KMS-11 (cell line): Measurements from ENCODE around the gene FAM136A.
"Not testable (repeated sequence)": the region's sequence is repeated elsewhere in the genome, so short reads cannot be mapped to it uniquely, and the experiment has no call there.

ENCODE experiments used
- H2AFZ ChIP-seq: fragments of 200-600 bp; sonication (generic); 2 replicates; pipeline ENCODE4 v1.6.1; 2016; ENCODE audit warnings: antibody characterized with exemption, mixed run types, low read depth
- H3K27ac ChIP-seq: fragments of 200-600 bp; sonication (generic); 2 replicates; pipeline ENCODE4 v1.6.1; 2016; ENCODE audit warnings: mild to moderate bottlenecking, mixed run types
- H3K27me3 ChIP-seq: fragments of 200-600 bp; sonication (generic); 2 replicates; pipeline ENCODE4 v1.6.1; 2017; ENCODE audit warnings: mild to moderate bottlenecking, low read depth, mixed run types, moderate library complexity; ENCODE audit not compliant: insufficient read depth
- H3K36me3 ChIP-seq: fragments of 200-600 bp; sonication (generic); 2 replicates; pipeline ENCODE4 v1.6.1; 2017; ENCODE audit warnings: mild to moderate bottlenecking, mixed run types; ENCODE audit not compliant: insufficient read depth
- H3K4me1 ChIP-seq: fragments of 200-600 bp; sonication (generic); 2 replicates; pipeline ENCODE4 v1.6.1; 2016; ENCODE audit warnings: mild to moderate bottlenecking, low read depth, mixed run types; ENCODE audit not compliant: poor library complexity, severe bottlenecking
- H3K4me2 ChIP-seq: fragments of 200-600 bp; sonication (generic); 2 replicates; pipeline ENCODE4 v1.7.0; 2016; ENCODE audit warnings: mild to moderate bottlenecking, mixed run types
- H3K4me3 ChIP-seq: fragments of 200-600 bp; sonication (generic); IDR thresholded peaks from 2 replicates; pipeline ENCODE4 v1.6.1; 2017; ENCODE audit warnings: low read depth, low read length, mixed read lengths; ENCODE audit not compliant: insufficient read depth
- H3K79me2 ChIP-seq: fragments of 200-600 bp; sonication (generic); 2 replicates; pipeline ENCODE4 v1.6.1; 2016; ENCODE audit warnings: low read depth, mixed run types; ENCODE audit not compliant: insufficient read depth
- H3K9ac ChIP-seq: fragments of 200-600 bp; sonication (generic); 2 replicates; pipeline ENCODE4 v1.6.1; 2016; ENCODE audit warnings: mild to moderate bottlenecking, mixed run types
- H4K20me1 ChIP-seq: fragments of 200-600 bp; sonication (generic); 2 replicates; pipeline ENCODE4 v1.6.1; 2016; ENCODE audit warnings: mild to moderate bottlenecking, mixed run types; ENCODE audit not compliant: insufficient read depth
- TF ChIP-seq, protein P1 (sequence below): fragments of 200-600 bp; sonication (generic); conservative IDR thresholded peaks from 2 replicates; pipeline ENCODE4 v1.6.1; 2017; ENCODE audit warnings: low read depth, mild to moderate bottlenecking, antibody characterized with exemption, low read length, moderate library complexity, mixed read lengths

Gene FAM136A

DNA sequence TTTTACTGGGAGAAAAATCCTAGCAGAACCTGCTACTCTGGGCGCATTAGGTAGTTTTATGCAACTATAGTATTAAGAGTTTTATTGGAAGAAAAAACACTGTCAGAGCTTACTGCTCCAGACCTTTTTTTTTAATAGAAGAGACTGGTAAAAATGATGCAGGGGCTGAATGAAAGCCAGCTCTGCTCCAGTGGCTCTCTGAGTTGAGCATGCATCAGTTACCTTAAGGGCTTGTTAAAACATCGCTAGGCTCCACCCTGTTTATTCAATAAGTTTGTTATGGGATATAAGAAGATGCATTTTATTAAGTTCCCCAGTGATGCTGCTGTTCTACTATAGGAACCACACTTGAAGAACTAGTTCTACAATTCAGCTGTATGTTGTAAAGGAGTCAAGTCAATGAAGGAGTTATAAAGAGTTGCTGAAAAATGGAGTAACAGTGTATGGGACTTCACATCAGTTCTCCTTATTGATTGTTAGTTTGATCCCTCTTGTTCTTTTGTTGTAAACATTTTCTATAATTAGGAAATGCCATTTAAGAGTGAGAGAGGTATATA, 21.5 kb downstream of the FAM136A start:
- Histone ChIP-seq H2AFZ (no peak overlapping the region), H4K20me1 (no peaks in the 10 kb centered on the region), H3K4me1 (no peaks in the 10 kb centered on the region), H3K4me3 (no peak overlapping the region), H3K27me3 (no peaks in the 10 kb centered on the region), H3K36me3 (peaks cover 23% of the 10 kb centered on the region; the same call in 1 of the 2 replicates), H3K4me2 (no peak overlapping the region), H3K27ac (no peak overlapping the region), H3K9ac (no peak overlapping the region), H3K79me2 (peaks cover 20% of the 10 kb centered on the region; the same call in 1 of the 2 replicates)
- TF ChIP-seq, protein P1, sequence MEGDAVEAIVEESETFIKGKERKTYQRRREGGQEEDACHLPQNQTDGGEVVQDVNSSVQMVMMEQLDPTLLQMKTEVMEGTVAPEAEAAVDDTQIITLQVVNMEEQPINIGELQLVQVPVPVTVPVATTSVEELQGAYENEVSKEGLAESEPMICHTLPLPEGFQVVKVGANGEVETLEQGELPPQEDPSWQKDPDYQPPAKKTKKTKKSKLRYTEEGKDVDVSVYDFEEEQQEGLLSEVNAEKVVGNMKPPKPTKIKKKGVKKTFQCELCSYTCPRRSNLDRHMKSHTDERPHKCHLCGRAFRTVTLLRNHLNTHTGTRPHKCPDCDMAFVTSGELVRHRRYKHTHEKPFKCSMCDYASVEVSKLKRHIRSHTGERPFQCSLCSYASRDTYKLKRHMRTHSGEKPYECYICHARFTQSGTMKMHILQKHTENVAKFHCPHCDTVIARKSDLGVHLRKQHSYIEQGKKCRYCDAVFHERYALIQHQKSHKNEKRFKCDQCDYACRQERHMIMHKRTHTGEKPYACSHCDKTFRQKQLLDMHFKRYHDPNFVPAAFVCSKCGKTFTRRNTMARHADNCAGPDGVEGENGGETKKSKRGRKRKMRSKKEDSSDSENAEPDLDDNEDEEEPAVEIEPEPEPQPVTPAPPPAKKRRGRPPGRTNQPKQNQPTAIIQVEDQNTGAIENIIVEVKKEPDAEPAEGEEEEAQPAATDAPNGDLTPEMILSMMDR: no peak

DNA sequence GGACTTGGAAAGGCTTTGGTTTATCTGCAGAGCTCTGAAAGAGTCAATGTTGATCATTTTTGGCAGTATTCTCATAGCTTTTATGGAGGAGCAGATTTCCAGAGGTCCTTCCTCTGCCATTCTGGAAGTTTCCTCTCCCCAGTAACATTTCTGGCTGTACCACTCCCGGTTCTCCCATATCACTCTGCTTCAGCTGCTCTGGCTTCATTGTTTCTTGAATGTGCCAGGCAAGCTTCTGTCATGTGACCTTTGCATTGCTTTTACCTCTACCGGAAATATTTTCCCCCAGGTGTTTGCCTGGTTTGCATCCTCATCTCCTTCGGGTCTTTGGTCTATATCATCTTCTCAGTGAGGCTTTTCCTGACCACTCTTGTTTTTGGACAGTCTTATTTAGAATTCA, 31.5 kb downstream of the FAM136A start:
- Histone ChIP-seq H4K20me1 (no peaks in the 10 kb centered on the region), H3K36me3 (no peaks in the 10 kb centered on the region), H3K27me3 (no peaks in the 10 kb centered on the region), H3K9ac (no peak overlapping the region), H3K27ac (no peak overlapping the region), H3K4me3 (no peak overlapping the region), H3K4me2 (no peak overlapping the region), H3K4me1 (no peaks in the 10 kb centered on the region), H3K79me2 (no peaks in the 10 kb centered on the region), H2AFZ (no peak overlapping the region)
- TF ChIP-seq, protein P1: no peak

DNA sequence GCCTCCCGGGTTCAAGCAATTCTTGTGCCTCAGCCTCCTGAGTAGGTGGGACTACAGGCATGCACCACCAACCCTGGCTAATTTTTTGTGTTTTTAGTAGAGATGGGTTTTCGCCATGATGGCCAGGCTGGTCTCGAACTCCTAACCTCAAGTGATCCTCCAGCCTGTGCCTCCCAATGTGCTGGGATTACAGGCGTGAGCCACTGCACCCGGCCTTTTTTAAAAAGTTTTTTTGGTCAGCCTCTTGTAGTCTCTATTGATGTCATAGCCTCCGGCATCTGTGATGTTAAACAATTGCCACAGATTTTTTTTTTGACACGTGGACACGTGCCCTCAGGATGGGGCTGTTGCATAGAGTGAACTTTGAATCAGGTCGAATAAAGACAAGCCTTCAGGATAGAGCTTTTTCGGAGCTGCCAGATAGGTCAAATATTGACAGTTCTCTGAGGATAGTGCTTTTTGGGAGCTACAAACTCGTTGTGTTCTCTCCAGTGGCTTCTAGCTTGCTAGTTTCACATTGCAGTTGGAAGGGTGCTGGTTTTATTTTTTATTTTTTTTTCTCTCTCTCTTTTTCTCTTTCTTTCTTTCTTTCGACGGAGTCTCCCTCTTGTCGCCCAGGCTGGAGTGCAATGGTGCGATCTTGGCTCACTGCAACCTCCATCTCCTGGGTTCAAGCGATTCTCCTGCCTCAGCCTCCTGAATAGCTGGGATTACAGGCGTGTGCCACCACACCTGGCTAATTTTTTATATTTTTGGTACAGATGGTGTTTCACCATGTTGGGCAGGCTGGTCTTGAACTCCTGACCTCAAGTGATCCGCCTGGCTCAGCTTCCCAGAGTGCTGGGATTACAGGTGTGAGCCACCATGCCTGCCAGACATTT, 32.2 kb downstream of the FAM136A start:
- not testable (repeated sequence) for H3K4me1 ChIP-seq, H3K9ac ChIP-seq, H4K20me1 ChIP-seq, H3K79me2 ChIP-seq, H3K36me3 ChIP-seq, H3K27me3 ChIP-seq, H3K4me2 ChIP-seq, H3K27ac ChIP-seq, H2AFZ ChIP-seq, H3K4me3 ChIP-seq

DNA sequence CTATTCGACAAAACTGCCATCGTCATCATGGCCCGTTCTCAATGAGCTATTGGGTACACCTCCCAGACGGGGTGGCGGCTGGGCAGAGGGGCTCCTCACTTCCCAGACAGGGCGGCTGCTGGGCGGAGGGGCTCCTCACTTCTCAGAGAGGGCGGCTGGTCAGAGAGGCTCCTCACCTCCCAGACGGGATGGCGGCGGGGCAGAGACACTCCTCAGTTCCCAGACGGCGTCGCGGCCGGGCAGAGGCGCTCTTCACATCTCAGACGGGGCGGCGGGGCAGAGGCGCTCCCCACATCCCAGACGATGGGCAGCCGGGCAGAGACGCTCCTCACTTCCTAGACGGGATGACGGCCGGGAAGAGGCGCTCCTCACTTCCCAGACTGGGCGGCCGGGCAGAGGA, 34.9 kb downstream of the FAM136A start:
- H3K4me3 ChIP-seq, H2AFZ ChIP-seq, H3K36me3 ChIP-seq, H3K4me2 ChIP-seq, H3K9ac ChIP-seq, H3K79me2 ChIP-seq, H4K20me1 ChIP-seq, H3K4me1 ChIP-seq, H3K27ac ChIP-seq, H3K27me3 ChIP-seq: not testable (repeated sequence)

DNA sequence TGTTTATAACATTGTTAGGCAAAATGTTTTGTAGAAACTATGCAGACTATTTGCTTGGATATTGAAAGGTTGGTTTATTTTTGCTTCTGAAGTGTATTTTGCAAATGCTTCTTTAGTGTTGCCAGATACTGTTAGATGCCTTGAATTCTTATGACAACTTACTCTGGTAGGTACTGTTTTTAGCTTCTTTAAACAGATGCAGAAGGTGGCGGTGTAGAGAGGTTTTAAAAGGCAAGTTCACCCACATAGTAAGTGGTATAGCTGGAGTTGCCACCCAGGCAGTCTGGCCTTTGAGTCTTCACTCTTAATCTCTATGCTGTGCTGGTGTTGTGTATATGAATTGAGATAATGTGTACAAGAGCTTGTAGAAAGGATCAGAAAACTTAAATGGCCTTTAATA, 40.4 kb downstream of the FAM136A start:
- Histone ChIP-seq H4K20me1 (no peaks in the 10 kb centered on the region), H3K36me3 (no peaks in the 10 kb centered on the region), H3K4me1 (no peaks in the 10 kb centered on the region), H3K27ac (no peak overlapping the region), H3K4me3 (no peak overlapping the region), H3K9ac (no peak overlapping the region), H3K27me3 (no peaks in the 10 kb centered on the region), H2AFZ (no peak overlapping the region), H3K4me2 (no peak overlapping the region), H3K79me2 (no peaks in the 10 kb centered on the region)
- TF ChIP-seq, protein P1: no peak
